ENCODE measurements around the gene PPP1R9A.

Gene PPP1R9A

DNA sequence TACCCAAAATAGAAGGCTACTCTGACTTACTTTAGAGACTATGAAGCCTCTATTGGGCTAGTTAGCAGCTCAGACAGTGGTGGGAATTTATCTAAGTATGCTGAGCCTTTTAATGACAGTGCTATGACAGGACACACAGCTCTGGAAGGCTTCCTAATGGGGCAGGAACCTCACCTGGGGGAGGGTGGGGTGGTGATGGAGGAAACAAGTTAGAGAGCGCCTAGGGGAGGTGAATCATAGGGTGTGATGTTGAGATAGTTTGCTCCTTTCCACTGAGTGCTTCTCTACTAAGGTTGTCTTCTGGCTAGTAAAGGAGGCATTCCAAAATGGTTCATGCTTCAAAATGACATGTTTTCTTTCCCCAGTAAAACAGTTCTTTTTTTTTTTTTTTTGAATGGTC is 42.1 kb downstream of the PPP1R9A start:
- H3K9ac ChIP-seq (ENCODE audit: low read depth, low read length), result no peak overlapping the region
- peaks cover 12% of the 10 kb centered on the region; the same call in 1 of the 2 replicates for H3K4me1 ChIP-seq (ENCODE audit: control insufficient read depth, insufficient read depth, low read length)
- H3K27me3 ChIP-seq (ENCODE audit: control insufficient read depth, insufficient read depth, low read length), result no peaks in the 10 kb centered on the region
- H3K36me3 ChIP-seq (ENCODE audit: control insufficient read depth, insufficient read depth, low read length), result no peaks in the 10 kb centered on the region
- H3K4me3 ChIP-seq (ENCODE audit: low read depth, low read length), result no peak overlapping the region
- H3K9me3 ChIP-seq (ENCODE audit: control insufficient read depth, insufficient read depth, low read length), result no peaks in the 10 kb centered on the region
- H3K27ac ChIP-seq (ENCODE audit: low read depth, low read length), result no peak overlapping the region

DNA sequence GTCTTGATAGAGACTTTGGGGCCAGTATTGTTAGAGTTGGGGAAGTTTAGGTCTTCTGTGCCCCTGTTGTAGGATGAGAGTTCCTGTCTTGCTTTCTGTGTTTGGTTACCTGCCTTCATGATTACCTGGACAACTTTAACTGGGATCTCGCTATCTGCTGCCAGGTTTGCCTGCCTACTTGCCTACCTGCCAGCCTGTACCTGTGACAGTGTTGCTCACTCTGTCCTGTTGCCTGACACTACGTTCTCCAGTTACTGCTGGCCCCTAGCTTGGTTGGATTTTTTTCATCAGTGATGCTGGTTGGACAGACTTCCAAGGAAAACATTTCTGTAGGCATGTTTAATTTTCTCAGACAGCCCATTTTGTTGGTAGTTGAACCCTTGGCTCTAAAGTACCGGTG is 48.4 kb downstream of the PPP1R9A start:
- peaks cover 11% of the 10 kb centered on the region for H3K4me1 ChIP-seq (ENCODE audit: control insufficient read depth, insufficient read depth, low read length)
- H3K9me3 ChIP-seq (ENCODE audit: control insufficient read depth, insufficient read depth, low read length), result no peaks in the 10 kb centered on the region
- H3K27me3 ChIP-seq (ENCODE audit: control insufficient read depth, insufficient read depth, low read length), result no peaks in the 10 kb centered on the region
- no peaks in the 10 kb centered on the region for H3K36me3 ChIP-seq (ENCODE audit: control insufficient read depth, insufficient read depth, low read length)
- H3K27ac ChIP-seq (ENCODE audit: low read depth, low read length), result no peak overlapping the region
- no peak overlapping the region for H3K4me3 ChIP-seq (ENCODE audit: low read depth, low read length)
- H3K9ac ChIP-seq (ENCODE audit: low read depth, low read length), result no peak overlapping the region

DNA sequence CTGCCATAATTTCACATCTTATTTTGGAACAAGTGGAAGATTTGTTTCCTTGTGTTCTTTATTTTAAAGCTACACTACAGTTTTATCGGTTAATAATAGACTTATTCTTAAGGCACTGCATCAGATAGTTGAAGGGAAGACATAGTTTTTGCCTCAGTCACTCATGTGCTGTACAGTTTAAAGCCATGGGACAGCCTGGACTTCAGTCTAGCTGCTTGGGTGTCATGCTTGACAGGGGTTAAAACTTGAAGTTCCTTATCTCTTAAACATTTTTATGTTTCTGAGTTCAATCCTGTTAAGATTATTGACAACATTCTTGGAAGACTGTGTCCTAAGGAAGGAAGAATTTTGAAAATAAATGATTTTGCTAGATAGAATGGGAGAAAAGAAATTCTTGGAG is 49.7 kb downstream of the PPP1R9A start:
- H3K4me1 ChIP-seq (ENCODE audit: control insufficient read depth, insufficient read depth, low read length), result peaks cover 11% of the 10 kb centered on the region
- H3K9ac ChIP-seq (ENCODE audit: low read depth, low read length), result no peak overlapping the region
- H3K27me3 ChIP-seq (ENCODE audit: control insufficient read depth, insufficient read depth, low read length), result no peaks in the 10 kb centered on the region
- no peaks in the 10 kb centered on the region for H3K9me3 ChIP-seq (ENCODE audit: control insufficient read depth, insufficient read depth, low read length)
- H3K27ac ChIP-seq (ENCODE audit: low read depth, low read length), result no peak overlapping the region
- H3K4me3 ChIP-seq (ENCODE audit: low read depth, low read length), result no peak overlapping the region
- H3K36me3 ChIP-seq (ENCODE audit: control insufficient read depth, insufficient read depth, low read length), result no peaks in the 10 kb centered on the region

DNA sequence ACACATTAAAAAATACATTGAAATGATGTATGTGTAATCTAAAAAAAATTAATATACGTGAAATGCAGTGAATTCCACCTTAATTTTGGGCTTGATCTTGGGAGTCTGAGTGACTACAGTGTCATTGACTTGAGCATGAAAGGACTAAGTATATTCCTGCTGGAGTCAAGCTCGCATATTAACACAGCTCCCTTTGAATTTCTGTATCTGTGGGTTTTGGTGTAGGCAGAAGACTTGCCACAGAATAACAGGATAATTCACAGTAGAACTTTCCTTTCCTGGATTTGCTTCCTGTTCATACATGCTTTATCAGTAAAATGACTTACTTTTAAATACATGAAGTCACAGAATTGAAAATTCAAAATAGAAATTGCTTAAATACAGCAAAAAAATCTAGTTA is 55.3 kb downstream of the PPP1R9A start:
- Histone ChIP-seq H3K9me3 (ENCODE audit: control insufficient read depth, insufficient read depth, low read length) (no peaks in the 10 kb centered on the region; the same call in 1 of the 2 replicates), H3K36me3 (ENCODE audit: control insufficient read depth, insufficient read depth, low read length) (no peaks in the 10 kb centered on the region), H3K4me3 (ENCODE audit: low read depth, low read length) (no peak overlapping the region), H3K27ac (ENCODE audit: low read depth, low read length) (no peak overlapping the region), H3K27me3 (ENCODE audit: control insufficient read depth, insufficient read depth, low read length) (no peaks in the 10 kb centered on the region), H3K4me1 (ENCODE audit: control insufficient read depth, insufficient read depth, low read length) (peaks cover 11% of the 10 kb centered on the region; the same call in 1 of the 2 replicates), H3K9ac (ENCODE audit: low read depth, low read length) (no peak overlapping the region)

DNA sequence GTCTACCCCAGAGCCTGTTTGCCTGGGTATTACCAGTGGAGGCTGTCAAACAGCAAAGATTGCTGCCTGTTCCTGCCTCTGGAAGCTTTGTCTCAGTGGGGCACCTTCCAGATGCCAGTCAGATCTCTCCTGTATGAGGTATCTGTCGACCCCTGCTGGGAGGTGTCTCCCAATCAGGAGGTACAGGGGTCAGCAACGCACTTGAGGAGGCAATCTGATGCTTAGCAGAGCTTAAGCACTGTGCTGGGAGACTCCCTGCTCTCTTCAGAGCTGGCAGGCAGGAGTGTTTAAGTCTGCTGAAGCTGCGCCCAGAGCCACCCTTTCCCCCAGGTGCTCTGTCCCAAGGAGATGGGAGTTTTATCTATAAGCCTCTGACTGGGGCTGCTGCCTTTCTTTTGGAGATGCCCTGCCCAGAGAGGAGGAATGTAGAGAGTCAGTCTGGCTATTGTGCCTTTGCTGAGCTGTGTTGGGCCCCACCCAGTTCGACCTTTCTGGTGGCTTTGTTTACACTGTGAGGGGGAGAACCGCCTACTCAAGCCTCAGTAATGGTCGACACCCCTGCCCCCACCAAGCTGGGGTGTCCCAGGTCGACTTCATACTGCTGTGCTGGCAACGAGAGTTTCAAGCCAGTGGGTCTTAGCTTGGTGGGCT is 62.2 kb downstream of the PPP1R9A start:
- Histone ChIP-seq H3K9me3 (ENCODE audit: control insufficient read depth, insufficient read depth, low read length) (no peaks in the 10 kb centered on the region; the same call in 1 of the 2 replicates), H3K4me1 (ENCODE audit: control insufficient read depth, insufficient read depth, low read length) (peaks cover 28% of the 10 kb centered on the region), H3K27me3 (ENCODE audit: control insufficient read depth, insufficient read depth, low read length) (no peaks in the 10 kb centered on the region), H3K36me3 (ENCODE audit: control insufficient read depth, insufficient read depth, low read length) (no peaks in the 10 kb centered on the region), H3K9ac (ENCODE audit: low read depth, low read length) (no peak overlapping the region), H3K4me3 (ENCODE audit: low read depth, low read length) (no peak overlapping the region), H3K27ac (ENCODE audit: low read depth, low read length) (peak overlapping the region; percentile 64)

DNA sequence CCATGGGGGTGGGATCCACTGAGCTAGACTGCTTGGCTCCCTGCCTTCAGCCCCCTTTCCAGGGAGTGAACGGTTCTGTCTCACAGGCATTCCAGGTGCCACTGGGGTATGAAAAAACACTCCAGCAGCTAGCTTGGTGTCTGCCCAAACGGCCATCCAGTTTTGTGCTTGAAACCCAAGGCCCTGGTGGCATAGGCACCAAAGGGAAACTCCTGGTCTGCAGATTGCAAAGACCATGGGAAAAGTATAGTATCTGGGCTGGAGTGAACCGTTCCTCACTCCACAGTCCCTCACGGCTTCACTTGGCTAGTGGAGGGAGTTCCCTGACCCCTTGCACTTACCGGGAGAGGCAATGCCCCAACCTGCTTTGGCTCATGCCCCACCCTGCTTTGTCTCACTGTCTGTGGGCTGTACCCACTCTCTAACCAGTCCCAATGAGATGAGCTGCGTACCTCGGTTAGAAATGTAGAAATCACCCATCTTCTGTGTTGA is 62.7 kb downstream of the PPP1R9A start:
- no peak overlapping the region for H3K9ac ChIP-seq (ENCODE audit: low read depth, low read length)
- no peaks in the 10 kb centered on the region for H3K9me3 ChIP-seq (ENCODE audit: control insufficient read depth, insufficient read depth, low read length)
- H3K4me1 ChIP-seq (ENCODE audit: control insufficient read depth, insufficient read depth, low read length), result peaks cover 28% of the 10 kb centered on the region
- no peaks in the 10 kb centered on the region for H3K36me3 ChIP-seq (ENCODE audit: control insufficient read depth, insufficient read depth, low read length)
- H3K27me3 ChIP-seq (ENCODE audit: control insufficient read depth, insufficient read depth, low read length), result no peaks in the 10 kb centered on the region
- H3K4me3 ChIP-seq (ENCODE audit: low read depth, low read length), result no peak overlapping the region
- peak overlapping the region; percentile 40 for H3K27ac ChIP-seq (ENCODE audit: low read depth, low read length)

DNA sequence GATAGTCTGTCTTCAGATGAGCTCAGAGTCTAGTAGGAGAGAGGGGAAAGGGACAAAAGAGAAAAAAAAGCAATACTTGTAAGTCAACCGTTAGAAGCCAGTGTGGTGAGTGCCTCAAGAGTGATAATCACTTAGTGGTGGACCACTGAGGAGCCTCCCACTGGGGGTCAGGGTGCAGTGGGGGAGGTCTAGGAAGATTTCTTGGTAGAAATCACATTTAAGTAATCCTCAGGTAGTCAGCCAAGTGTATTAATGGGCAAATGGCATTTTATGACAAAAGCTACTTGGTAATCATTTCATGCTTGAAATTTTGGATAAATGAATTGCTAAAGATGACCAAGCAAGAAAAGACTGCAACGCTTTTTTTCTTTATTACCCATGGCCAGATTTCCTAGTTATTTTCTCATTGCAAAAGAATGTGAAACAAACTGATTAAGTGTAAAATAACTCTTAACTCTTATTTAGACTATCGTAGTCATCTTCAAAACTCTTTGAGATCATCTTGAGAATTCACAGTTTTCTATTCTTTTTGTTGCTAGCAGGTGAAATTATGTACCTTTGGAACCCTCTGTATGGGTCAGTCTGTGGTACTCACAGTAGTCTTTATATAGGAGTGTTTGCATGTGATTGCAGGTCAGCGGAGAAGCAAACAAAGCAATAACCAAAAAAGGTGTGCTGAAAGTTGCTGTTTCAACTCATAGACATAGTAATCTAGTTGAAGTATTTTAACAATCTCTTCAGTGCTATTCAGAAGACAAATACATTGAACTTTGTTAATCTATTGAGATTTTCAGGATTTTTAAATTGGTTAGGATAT is 63.9 kb downstream of the PPP1R9A start:
- peaks cover 28% of the 10 kb centered on the region for H3K4me1 ChIP-seq (ENCODE audit: control insufficient read depth, insufficient read depth, low read length)
- H3K27me3 ChIP-seq (ENCODE audit: control insufficient read depth, insufficient read depth, low read length), result no peaks in the 10 kb centered on the region
- H3K27ac ChIP-seq (ENCODE audit: low read depth, low read length), result no peak overlapping the region
- H3K4me3 ChIP-seq (ENCODE audit: low read depth, low read length), result no peak overlapping the region
- no peaks in the 10 kb centered on the region for H3K36me3 ChIP-seq (ENCODE audit: control insufficient read depth, insufficient read depth, low read length)
- H3K9me3 ChIP-seq (ENCODE audit: control insufficient read depth, insufficient read depth, low read length), result no peaks in the 10 kb centered on the region
- H3K9ac ChIP-seq (ENCODE audit: low read depth, low read length), result no peak overlapping the region

DNA sequence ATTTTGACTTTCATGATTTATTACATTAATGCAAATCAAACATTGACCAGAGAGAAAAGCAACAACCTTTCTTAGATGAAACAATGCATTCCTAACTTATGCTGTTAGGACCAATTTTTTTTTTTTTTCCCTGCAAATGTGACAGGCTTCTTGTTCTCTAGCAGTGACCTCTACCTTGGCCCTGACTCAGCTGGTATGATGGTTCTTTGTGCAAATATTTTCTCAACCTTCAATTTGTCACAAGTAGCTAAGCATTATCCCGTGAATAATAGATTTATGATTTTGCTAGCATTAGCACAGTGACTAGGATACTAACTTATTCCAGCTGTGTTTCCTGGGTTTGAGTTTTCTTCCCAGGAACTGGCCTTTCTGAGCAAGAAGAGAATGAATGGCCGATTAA is 64.9 kb downstream of the PPP1R9A start:
- no peak overlapping the region for H3K4me3 ChIP-seq (ENCODE audit: low read depth, low read length)
- no peak overlapping the region for H3K9ac ChIP-seq (ENCODE audit: low read depth, low read length)
- H3K27me3 ChIP-seq (ENCODE audit: control insufficient read depth, insufficient read depth, low read length), result no peaks in the 10 kb centered on the region
- no peak overlapping the region for H3K27ac ChIP-seq (ENCODE audit: low read depth, low read length)
- no peaks in the 10 kb centered on the region for H3K9me3 ChIP-seq (ENCODE audit: control insufficient read depth, insufficient read depth, low read length)
- peaks cover 28% of the 10 kb centered on the region for H3K4me1 ChIP-seq (ENCODE audit: control insufficient read depth, insufficient read depth, low read length)
- H3K36me3 ChIP-seq (ENCODE audit: control insufficient read depth, insufficient read depth, low read length), result no peaks in the 10 kb centered on the region

DNA sequence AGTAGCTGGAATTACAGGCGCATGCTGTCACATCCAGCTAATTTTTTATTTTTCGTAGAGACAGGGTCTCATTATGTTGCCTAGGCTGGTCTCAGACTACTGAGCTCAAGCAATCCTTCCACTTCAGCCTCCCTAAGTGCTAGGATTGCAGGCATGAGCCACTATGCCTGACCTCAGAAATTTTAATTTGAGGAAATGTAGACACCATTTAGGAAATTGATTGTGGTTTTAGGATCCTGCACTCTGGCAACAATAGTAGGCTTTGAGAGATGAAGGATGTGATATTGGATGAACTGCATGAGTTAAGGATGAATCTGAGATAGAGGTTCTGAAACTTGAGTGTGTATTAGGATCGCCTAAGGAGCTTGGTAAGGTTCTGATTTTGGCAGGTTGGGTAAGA is 66.5 kb downstream of the PPP1R9A start:
- Histone ChIP-seq H3K9me3 (ENCODE audit: control insufficient read depth, insufficient read depth, low read length) (no peaks in the 10 kb centered on the region), H3K9ac (ENCODE audit: low read depth, low read length) (no peak overlapping the region), H3K27me3 (ENCODE audit: control insufficient read depth, insufficient read depth, low read length) (no peaks in the 10 kb centered on the region), H3K4me1 (ENCODE audit: control insufficient read depth, insufficient read depth, low read length) (peaks cover 28% of the 10 kb centered on the region), H3K27ac (ENCODE audit: low read depth, low read length) (no peak overlapping the region), H3K4me3 (ENCODE audit: low read depth, low read length) (no peak overlapping the region), H3K36me3 (ENCODE audit: control insufficient read depth, insufficient read depth, low read length) (no peaks in the 10 kb centered on the region)

DNA sequence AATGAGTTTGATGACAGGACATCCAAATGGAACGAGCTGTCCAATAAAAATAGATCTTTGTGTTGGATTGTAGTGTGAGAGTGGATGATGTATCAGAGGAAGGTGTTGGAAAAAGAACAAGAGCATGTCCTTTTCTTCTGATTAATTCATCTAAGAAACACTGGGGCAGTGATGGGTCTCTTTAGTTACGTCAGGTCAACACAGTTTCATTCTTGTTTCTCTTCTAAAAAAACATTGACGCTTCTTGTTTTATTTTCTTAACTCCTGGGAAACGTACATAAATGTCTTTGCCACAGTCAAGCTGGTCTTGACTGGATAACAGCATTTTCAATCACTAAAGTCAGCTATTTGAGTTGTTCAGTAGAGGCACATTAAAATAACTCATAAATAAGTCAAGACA is 67.0 kb downstream of the PPP1R9A start:
- peaks cover 24% of the 10 kb centered on the region for H3K4me1 ChIP-seq (ENCODE audit: control insufficient read depth, insufficient read depth, low read length)

DNA sequence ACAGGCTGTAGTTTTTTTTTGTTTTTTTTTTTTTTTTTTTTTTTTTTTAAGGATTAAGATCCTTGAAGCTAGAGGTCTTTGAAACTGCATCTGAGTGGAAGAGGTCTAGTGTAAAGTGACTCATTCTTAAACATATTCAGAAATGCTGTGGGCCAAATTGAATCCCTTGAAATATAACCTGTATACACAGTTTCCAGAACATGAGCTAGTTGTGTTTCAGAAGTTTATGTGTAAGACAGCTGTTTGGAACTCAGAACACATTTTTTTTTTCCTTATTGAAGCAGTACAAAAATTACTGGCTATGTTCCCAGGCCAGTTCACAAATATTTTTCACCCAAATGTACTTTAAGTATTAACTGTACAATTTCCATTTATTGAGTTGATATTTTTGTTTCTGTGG is 67.9 kb downstream of the PPP1R9A start:
- H3K27me3 ChIP-seq (ENCODE audit: control insufficient read depth, insufficient read depth, low read length), result no peaks in the 10 kb centered on the region
- H3K9me3 ChIP-seq (ENCODE audit: control insufficient read depth, insufficient read depth, low read length), result no peaks in the 10 kb centered on the region
- no peaks in the 10 kb centered on the region for H3K36me3 ChIP-seq (ENCODE audit: control insufficient read depth, insufficient read depth, low read length)
- H3K27ac ChIP-seq (ENCODE audit: low read depth, low read length), result no peak overlapping the region
- no peak overlapping the region for H3K4me3 ChIP-seq (ENCODE audit: low read depth, low read length)
- no peak overlapping the region for H3K9ac ChIP-seq (ENCODE audit: low read depth, low read length)
- peaks cover 15% of the 10 kb centered on the region for H3K4me1 ChIP-seq (ENCODE audit: control insufficient read depth, insufficient read depth, low read length)

More for the DNA sequence above, 67.0 kb downstream of the PPP1R9A start:
- no peaks in the 10 kb centered on the region for H3K27me3 ChIP-seq (ENCODE audit: control insufficient read depth, insufficient read depth, low read length)
- no peaks in the 10 kb centered on the region for H3K9me3 ChIP-seq (ENCODE audit: control insufficient read depth, insufficient read depth, low read length)
- H3K4me3 ChIP-seq (ENCODE audit: low read depth, low read length), result no peak overlapping the region
- H3K36me3 ChIP-seq (ENCODE audit: control insufficient read depth, insufficient read depth, low read length), result no peaks in the 10 kb centered on the region
- H3K27ac ChIP-seq (ENCODE audit: low read depth, low read length), result no peak overlapping the region
- H3K9ac ChIP-seq (ENCODE audit: low read depth, low read length), result no peak overlapping the region

Data from HUES48 (cell line).